Nephron (organoid): ENCODE results near the gene ERCC6L2.

Source experiments
- H3K27ac Mint-ChIP-seq, 3 experiments: 2 replicates each; pipeline ENCODE4 v1.8.0; 2020; ENCODE audit warnings: mixed read lengths in 3 of 3, mild to moderate bottlenecking in 2 of 3, moderate library complexity in 1 of 3
- H3K27me3 Mint-ChIP-seq: 2 replicates; pipeline ENCODE4 v1.8.0; 2021; ENCODE audit warnings: low read depth, mild to moderate bottlenecking, moderate library complexity, mixed read lengths
- H3K36me3 Mint-ChIP-seq: 2 replicates; pipeline ENCODE4 v1.8.0; 2020; ENCODE audit warnings: low read depth, mixed read lengths
- H3K4me1 Mint-ChIP-seq: 2 replicates; pipeline ENCODE4 v1.8.0; 2020; ENCODE audit warnings: mixed read lengths
- H3K4me3 Mint-ChIP-seq, 3 experiments: 2 replicates each; pipeline ENCODE4 v1.8.0; 2020; ENCODE audit warnings: mild to moderate bottlenecking in 3 of 3, mixed read lengths in 3 of 3, moderate library complexity in 2 of 3
- H3K9me3 Mint-ChIP-seq: 2 replicates; pipeline ENCODE4 v1.8.0; 2020; ENCODE audit warnings: mixed read lengths
- CTCF ChIP-seq, 3 experiments: fragments of 200-600 bp; sonication (generic); IDR thresholded peaks; one replicate each; pipeline ENCODE4 v1.5.0; 2021; ENCODE audit warnings: antibody characterized with exemption in 3 of 3; ENCODE audit not compliant: unreplicated experiment in 3 of 3

The ERCC6L2 gene

GRCh38 chr9:95930277-95930676 lies 54.8 kb downstream of the ERCC6L2 start:
- no peaks in the 10 kb centered on the region for H3K4me1 Mint-ChIP-seq
- no peak overlapping the region for H3K27ac Mint-ChIP-seq
- H3K36me3 Mint-ChIP-seq: peaks cover 84% of the 10 kb centered on the region
- H3K27me3 Mint-ChIP-seq: no peaks in the 10 kb centered on the region
- peaks cover 1% of the 10 kb centered on the region for H3K9me3 Mint-ChIP-seq
- no peak for TF ChIP-seq CTCF (IDR thresholded peaks at IDR 0.05; ENCODE audit: unreplicated experiment in 3 of 3)
- no peak overlapping the region for H3K4me3 Mint-ChIP-seq

- H3K36me3 Mint-ChIP-seq: peaks cover 89% of the 10 kb centered on the region
- H3K4me3 Mint-ChIP-seq: no peak overlapping the region
- TF ChIP-seq CTCF (IDR thresholded peaks at IDR 0.05; ENCODE audit: unreplicated experiment in 3 of 3): no peak
Measured at GRCh38 chr9:95935861-95936578, 60.5 kb downstream of the ERCC6L2 start.

GRCh38 chr9:95936579-95937075 lies 61.1 kb downstream of the ERCC6L2 start:
- TF ChIP-seq CTCF (IDR thresholded peaks at IDR 0.05; ENCODE audit: unreplicated experiment in 3 of 3): no peak
- no peak overlapping the region for H3K4me3 Mint-ChIP-seq
- no peaks in the 10 kb centered on the region for H3K4me1 Mint-ChIP-seq
- H3K27ac Mint-ChIP-seq: no peak overlapping the region
- H3K9me3 Mint-ChIP-seq: peaks cover 43% of the 10 kb centered on the region
- no peaks in the 10 kb centered on the region for H3K27me3 Mint-ChIP-seq
- H3K36me3 Mint-ChIP-seq: peaks cover 88% of the 10 kb centered on the region

More at GRCh38 chr9:95935861-95936578, 60.5 kb downstream of the ERCC6L2 start:
- Mint-ChIP-seq H3K27me3 (no peaks in the 10 kb centered on the region), H3K27ac (no peak overlapping the region), H3K9me3 (peaks cover 41% of the 10 kb centered on the region), H3K4me1 (no peaks in the 10 kb centered on the region)

- Mint-ChIP-seq H3K4me1 (no peaks in the 10 kb centered on the region), H3K27me3 (no peaks in the 10 kb centered on the region), H3K9me3 (peaks cover 48% of the 10 kb centered on the region), H3K36me3 (peaks cover 88% of the 10 kb centered on the region), H3K4me3 (no peak overlapping the region), H3K27ac (no peak overlapping the region)
- no peak for TF ChIP-seq CTCF (IDR thresholded peaks at IDR 0.05; ENCODE audit: unreplicated experiment in 3 of 3)
Measured at GRCh38 chr9:95937131-95937530, 61.6 kb downstream of the ERCC6L2 start.

- Mint-ChIP-seq H3K36me3 (peaks cover 90% of the 10 kb centered on the region), H3K4me3 (no peak overlapping the region), H3K9me3 (peaks cover 57% of the 10 kb centered on the region), H3K27ac (no peak overlapping the region), H3K4me1 (no peaks in the 10 kb centered on the region), H3K27me3 (no peaks in the 10 kb centered on the region)
- TF ChIP-seq CTCF (IDR thresholded peaks at IDR 0.05; ENCODE audit: unreplicated experiment in 3 of 3): no peak
Measured at GRCh38 chr9:95938724-95939123, 63.2 kb downstream of the ERCC6L2 start.

GRCh38 chr9:95939472-95939871 lies 64.0 kb downstream of the ERCC6L2 start:
- H3K4me3 Mint-ChIP-seq: no peak overlapping the region
- H3K4me1 Mint-ChIP-seq: no peaks in the 10 kb centered on the region
- no peaks in the 10 kb centered on the region for H3K27me3 Mint-ChIP-seq
- H3K36me3 Mint-ChIP-seq: peaks cover 97% of the 10 kb centered on the region
- H3K27ac Mint-ChIP-seq: no peak overlapping the region
- peaks cover 63% of the 10 kb centered on the region for H3K9me3 Mint-ChIP-seq
- TF ChIP-seq CTCF (IDR thresholded peaks at IDR 0.05; ENCODE audit: unreplicated experiment in 3 of 3): no peak
